WERI-Rb-1 (cell line): ENCODE measurements around the gene ATP6V1C2.
"Not testable (repeated sequence)": the region's sequence is repeated elsewhere in the genome, so short reads cannot be mapped to it uniquely, and the experiment has no call there.

ENCODE experiments used
- DNase-seq: peaks from one replicate; pipeline ENCODE4 v3.0.0-alpha.2; 2020
- H3K27ac ChIP-seq: fragments of 250-450 bp; sonication (Bioruptor Pico); 2 replicates; pipeline ENCODE4 v1.5.1; 2020; ENCODE audit warnings: mild to moderate bottlenecking, moderate library complexity
- H3K27me3 ChIP-seq: fragments of 250-450 bp; sonication (Bioruptor Pico); 2 replicates; pipeline ENCODE4 v1.5.1; 2021; ENCODE audit warnings: mild to moderate bottlenecking, low read depth, moderate library complexity; ENCODE audit not compliant: insufficient read depth, severe bottlenecking
- H3K36me3 ChIP-seq: fragments of 250-450 bp; sonication (Bioruptor Pico); 2 replicates; pipeline ENCODE4 v1.5.1; 2020; ENCODE audit warnings: mild to moderate bottlenecking, moderate library complexity
- H3K4me3 ChIP-seq: 2 replicates; pipeline ENCODE4 v1.5.1; 2011; ENCODE audit warnings: low read depth, mild to moderate bottlenecking, control low read depth, low read length
- H3K9me3 ChIP-seq: fragments of 250-450 bp; sonication (Bioruptor Pico); 2 replicates; pipeline ENCODE4 v1.5.1; 2021; ENCODE audit warnings: mild to moderate bottlenecking, moderate library complexity; ENCODE audit not compliant: severe bottlenecking
- TF ChIP-seq, protein P1 (sequence below): IDR thresholded peaks from 2 replicates; pipeline ENCODE4 v1.5.1; 2011; ENCODE audit warnings: low read depth, mild to moderate bottlenecking, control low read depth, inconsistent platforms, low read length

Gene ATP6V1C2

GRCh38 chr2:10779776-10780490 is 58.5 kb downstream of the ATP6V1C2 start:
- DNase-seq = no peak
- Histone ChIP-seq H3K27me3 (no peaks in the 10 kb centered on the region), H3K36me3 (peaks cover 83% of the 10 kb centered on the region), H3K9me3 (no peaks in the 10 kb centered on the region), H3K27ac (no peak overlapping the region), H3K4me3 (no peak overlapping the region)
- TF ChIP-seq, protein P1, sequence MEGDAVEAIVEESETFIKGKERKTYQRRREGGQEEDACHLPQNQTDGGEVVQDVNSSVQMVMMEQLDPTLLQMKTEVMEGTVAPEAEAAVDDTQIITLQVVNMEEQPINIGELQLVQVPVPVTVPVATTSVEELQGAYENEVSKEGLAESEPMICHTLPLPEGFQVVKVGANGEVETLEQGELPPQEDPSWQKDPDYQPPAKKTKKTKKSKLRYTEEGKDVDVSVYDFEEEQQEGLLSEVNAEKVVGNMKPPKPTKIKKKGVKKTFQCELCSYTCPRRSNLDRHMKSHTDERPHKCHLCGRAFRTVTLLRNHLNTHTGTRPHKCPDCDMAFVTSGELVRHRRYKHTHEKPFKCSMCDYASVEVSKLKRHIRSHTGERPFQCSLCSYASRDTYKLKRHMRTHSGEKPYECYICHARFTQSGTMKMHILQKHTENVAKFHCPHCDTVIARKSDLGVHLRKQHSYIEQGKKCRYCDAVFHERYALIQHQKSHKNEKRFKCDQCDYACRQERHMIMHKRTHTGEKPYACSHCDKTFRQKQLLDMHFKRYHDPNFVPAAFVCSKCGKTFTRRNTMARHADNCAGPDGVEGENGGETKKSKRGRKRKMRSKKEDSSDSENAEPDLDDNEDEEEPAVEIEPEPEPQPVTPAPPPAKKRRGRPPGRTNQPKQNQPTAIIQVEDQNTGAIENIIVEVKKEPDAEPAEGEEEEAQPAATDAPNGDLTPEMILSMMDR = no peak

- no peak for DNase-seq
- no peak overlapping the region for H3K27ac ChIP-seq
- H3K27me3 ChIP-seq = no peaks in the 10 kb centered on the region
- peaks cover 87% of the 10 kb centered on the region for H3K36me3 ChIP-seq
- TF ChIP-seq, protein P1 = no peak
- H3K4me3 ChIP-seq = no peak overlapping the region
- H3K9me3 ChIP-seq = no peaks in the 10 kb centered on the region
These were observed 59.0 kb downstream of the ATP6V1C2 start for GRCh38 chr2:10780491-10780820.

DNA sequence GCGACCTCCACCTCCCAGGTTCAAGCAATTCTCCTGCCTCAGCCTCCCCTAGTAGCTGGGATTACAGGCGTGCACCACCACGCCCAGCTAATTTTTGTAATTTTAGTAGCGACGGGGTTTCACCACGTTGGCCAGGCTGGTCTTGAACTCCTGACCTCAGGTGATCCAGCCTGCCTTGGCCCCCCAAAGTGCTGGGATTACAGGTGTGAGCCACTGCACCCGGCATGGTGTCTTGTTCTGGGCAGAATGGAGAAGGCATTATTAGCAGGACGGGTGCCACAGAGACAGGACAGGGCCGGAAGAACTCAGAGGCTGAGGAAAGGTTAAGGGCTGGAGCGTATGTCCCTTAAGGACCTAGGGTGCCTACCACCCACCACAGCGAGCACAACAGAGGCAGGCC is 59.4 kb downstream of the ATP6V1C2 start:
- H3K4me3 ChIP-seq, DNase-seq, H3K27ac ChIP-seq, H3K9me3 ChIP-seq, H3K27me3 ChIP-seq: not testable (repeated sequence)
- peaks cover 91% of the 10 kb centered on the region for H3K36me3 ChIP-seq

GRCh38 chr2:10781746-10782145 is 60.3 kb downstream of the ATP6V1C2 start:
- Histone ChIP-seq H3K4me3 (no peak overlapping the region), H3K9me3 (no peaks in the 10 kb centered on the region), H3K27ac (no peak overlapping the region), H3K27me3 (no peaks in the 10 kb centered on the region), H3K36me3 (peaks cover 93% of the 10 kb centered on the region)
- TF ChIP-seq, protein P1 = no peak
- DNase-seq = no peak

DNA sequence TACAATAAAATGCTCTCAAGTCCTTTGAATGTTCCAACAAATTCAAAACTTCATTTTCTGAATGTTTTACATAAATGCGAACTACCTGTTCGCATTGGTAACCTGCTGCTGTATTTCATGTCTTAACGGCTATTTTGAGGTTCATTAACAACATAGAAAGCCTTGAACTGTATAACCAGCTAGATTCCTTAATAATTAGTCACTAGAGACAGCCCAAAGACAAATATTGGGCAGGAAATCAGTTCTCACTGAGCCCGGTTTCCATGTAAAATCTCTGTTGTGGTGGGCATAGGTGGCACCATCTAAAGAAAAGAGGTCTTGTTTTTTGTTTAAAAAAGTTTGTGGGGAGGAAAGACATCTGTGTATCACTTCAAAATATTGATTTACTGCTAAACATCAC is 62.0 kb downstream of the ATP6V1C2 start:
- TF ChIP-seq, protein P1 = no peak
- Histone ChIP-seq H3K27ac (no peak overlapping the region), H3K27me3 (no peaks in the 10 kb centered on the region), H3K4me3 (no peak overlapping the region), H3K9me3 (no peaks in the 10 kb centered on the region), H3K36me3 (peaks cover 93% of the 10 kb centered on the region)
- no peak for DNase-seq

DNA sequence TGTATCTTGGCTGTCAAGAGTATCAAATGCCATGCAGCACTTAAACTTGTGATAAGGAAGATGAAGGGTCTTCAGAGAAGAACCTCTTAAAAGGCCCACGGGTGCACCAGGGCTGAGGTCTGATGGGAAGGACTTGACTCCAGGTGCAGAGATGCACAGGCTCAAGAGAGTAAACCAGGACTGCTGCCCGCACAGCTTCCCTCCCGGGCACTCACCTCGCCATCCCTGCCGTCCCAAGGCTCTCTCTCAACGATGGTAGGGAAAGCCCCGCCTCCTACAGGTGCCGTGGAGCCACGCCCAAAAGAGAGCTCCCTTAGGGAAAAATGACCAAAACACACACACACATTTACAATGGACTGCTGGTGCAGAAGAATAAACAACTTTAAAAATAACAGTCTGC is 63.3 kb downstream of the ATP6V1C2 start:
- DNase-seq = no peak
- Histone ChIP-seq H3K4me3 (no peak overlapping the region), H3K9me3 (no peaks in the 10 kb centered on the region), H3K27me3 (no peaks in the 10 kb centered on the region), H3K27ac (no peak overlapping the region), H3K36me3 (peaks cover 98% of the 10 kb centered on the region)
- TF ChIP-seq, protein P1 = no peak
